GM12878 (cell line): ENCODE data around the gene TUT1. TPM values are rescaled to one million over a fixed set of nuclear protein-coding genes. Genes with fewer than 3 reads are reported as not detected.
"Not testable (repeated sequence)": the region's sequence is repeated elsewhere in the genome, so short reads cannot be mapped to it uniquely, and the experiment has no call there.

Experiments
- ATAC-seq: fragments of 200-7000 bp; cut with Tn5 transposase; 3 replicates; pipeline ENCODE4 v1.9.1; 2020; ENCODE audit warnings: mild to moderate bottlenecking, moderate library complexity
- BruUV-seq: library from RNA; stranded (reverse); fragments of 400-500 nt; replicated peaks from 2 replicates; lab custom pipeline; 2021; lab: Mats Ljungman, UMichigan
- CTCF ChIA-PET: fragments of 300-600 bp; sonication (Branson Sonifier 250); formaldehyde crosslinking; extraction: SDS; loops from one replicate; lab custom pipeline; 2021; ENCODE audit warnings: inconsistent platforms; lab: Yijun Ruan, JAX
- POLR2A ChIA-PET: fragments of 350-600 bp; formaldehyde crosslinking; extraction: SDS; loops from one replicate; lab custom pipeline; 2021; ENCODE audit warnings: inconsistent platforms; lab: Charles Lee
- RAD21 ChIA-PET: fragments of 300-600 bp; sonication (Branson Sonifier 250); formaldehyde crosslinking; loops from one replicate; lab custom pipeline; 2023; ENCODE audit warnings: antibody characterized with exemption; ENCODE audit not compliant: unreplicated experiment; lab: Charles Lee
- SMC1A ChIA-PET: fragments of 300-600 bp; sonication (Branson Sonifier 250); formaldehyde crosslinking; loops from one replicate; lab custom pipeline; 2023; ENCODE audit not compliant: unreplicated experiment, uncharacterized antibody; lab: Charles Lee
- DNase-seq: peaks from one replicate; pipeline ENCODE4 v3.0.0-alpha.2; 2011; ENCODE audit warnings: low read depth, low spot score
- FAIRE-seq: peaks from 3 replicates; lab custom pipeline; 2011; peaks lifted over from hg19 to GRCh38; lab: Jason Lieb, UNC
- H2AFZ ChIP-seq: 2 replicates; pipeline ENCODE4 v1.6.0; 2011; ENCODE audit warnings: low read depth, low read length, control low read depth; ENCODE audit not compliant: control insufficient read depth
- H3K27ac ChIP-seq: 2 replicates; pipeline ENCODE4 v1.5.1; 2011; ENCODE audit warnings: control low read depth; ENCODE audit not compliant: control insufficient read depth, insufficient read depth
- H3K27me3 ChIP-seq, 2 experiments: replicated peaks in 1 of 2; 2 replicates each; pipeline versions ENCODE4 v1.6.0 to v1.6.1; 2011; ENCODE audit warnings: low read length in 1 of 2; ENCODE audit not compliant: control insufficient read depth in 2 of 2, insufficient read depth in 2 of 2
- H3K36me3 ChIP-seq, 2 experiments: 2 replicates each; pipeline ENCODE4 v1.5.1; 2011; ENCODE audit warnings: low read length in 1 of 2; ENCODE audit not compliant: control insufficient read depth in 2 of 2, insufficient read depth in 2 of 2
- H3K4me1 ChIP-seq: 2 replicates; pipeline ENCODE4 v1.6.1; 2011; ENCODE audit warnings: mild to moderate bottlenecking, low read length, moderate library complexity, mixed read lengths; ENCODE audit not compliant: control insufficient read depth, insufficient read depth
- H3K4me2 ChIP-seq: 2 replicates; pipeline ENCODE4 v1.6.0; 2011; ENCODE audit warnings: control low read depth; ENCODE audit not compliant: control insufficient read depth, insufficient read depth
- H3K4me3 ChIP-seq: fragments of 200-600 bp; sonication (generic); 2 replicates; pipeline ENCODE4 v1.5.1; 2016
- H3K79me2 ChIP-seq: 2 replicates; pipeline ENCODE4 v1.6.0; 2011; ENCODE audit warnings: low read length; ENCODE audit not compliant: control insufficient read depth, insufficient read depth
- H3K9ac ChIP-seq: 2 replicates; pipeline ENCODE4 v1.8.0; 2011; ENCODE audit warnings: low read length, control low read depth, mixed read lengths; ENCODE audit not compliant: control insufficient read depth, insufficient read depth
- H3K9me3 ChIP-seq: replicated peaks from 3 replicates; pipeline ENCODE4 v1.5.1; 2011; ENCODE audit warnings: mild to moderate bottlenecking, low read length; ENCODE audit not compliant: control insufficient read depth, insufficient read depth
- H4K20me1 ChIP-seq: 2 replicates; pipeline ENCODE4 v1.6.0; 2011; ENCODE audit not compliant: control insufficient read depth, insufficient read depth
- ATF7 ChIP-seq: fragments of 450-650 bp; IDR thresholded peaks from 2 replicates; pipeline ENCODE4 v1.6.1; 2016; ENCODE audit warnings: low read depth, mild to moderate bottlenecking
- BCL11A ChIP-seq: IDR thresholded peaks from 2 replicates; pipeline ENCODE4 v1.6.1; 2011; ENCODE audit warnings: low read depth, low read length
- EP300 ChIP-seq, 2 experiments: fragments of 150-350 bp in 1 of 2; IDR thresholded peaks; 2 replicates each; pipeline ENCODE4 v1.6.1; 2011 to 2012; ENCODE audit warnings: low read depth in 2 of 2, low read length in 2 of 2, borderline replicate concordance in 1 of 2, improper control_type of control experiment in 1 of 2, inconsistent platforms in 1 of 2; ENCODE audit not compliant: control insufficient read depth in 1 of 2
- EZH2 ChIP-seq: IDR thresholded peaks from 2 replicates; pipeline ENCODE4 v1.6.1; 2012; ENCODE audit warnings: low read depth, mild to moderate bottlenecking, control low read depth, inconsistent platforms, low read length, borderline replicate concordance; ENCODE audit not compliant: control insufficient read depth
- NR2C1 ChIP-seq: fragments of 450-650 bp; IDR thresholded peaks from 2 replicates; pipeline ENCODE4 v1.6.1; 2017; ENCODE audit warnings: antibody characterized with exemption, mild to moderate bottlenecking, moderate library complexity
- PAX8 ChIP-seq: fragments of 450-650 bp; IDR thresholded peaks from 2 replicates; pipeline ENCODE4 v1.6.1; 2017; ENCODE audit warnings: mild to moderate bottlenecking, moderate library complexity
- SMARCA5 ChIP-seq: fragments of 450-650 bp; IDR thresholded peaks from 2 replicates; pipeline ENCODE4 v1.6.1; 2017; ENCODE audit warnings: mild to moderate bottlenecking
- SMC3 ChIP-seq: IDR thresholded peaks from 2 replicates; pipeline ENCODE4 v1.6.1; 2011; ENCODE audit warnings: low read length, improper control_type of control experiment, borderline replicate concordance
- SPI1 ChIP-seq: IDR thresholded peaks from 2 replicates; pipeline ENCODE4 v1.6.1; 2011; ENCODE audit warnings: low read depth, mild to moderate bottlenecking, low read length, moderate library complexity, borderline replicate concordance; ENCODE audit not compliant: insufficient read depth
- SREBF2 ChIP-seq: IDR thresholded peaks from 2 replicates; pipeline ENCODE4 v1.6.1; 2012; ENCODE audit warnings: mild to moderate bottlenecking, low read length
- USF1 ChIP-seq: IDR thresholded peaks from 2 replicates; pipeline ENCODE4 v1.6.1; 2011; ENCODE audit warnings: borderline replicate concordance, low read depth, mild to moderate bottlenecking, moderate library complexity, mixed read lengths, low read length; ENCODE audit not compliant: insufficient read depth; ENCODE audit errors: extremely low read length
- ZBTB33 ChIP-seq: fragments of 450-650 bp; IDR thresholded peaks from 2 replicates; pipeline ENCODE4 v1.6.1; 2017; ENCODE audit warnings: mild to moderate bottlenecking
- WGBS: methylation state at CpG from one replicate; pipeline ENCODE4 v1.1.6; 2016; ENCODE audit warnings: low lambda C conversion rate; ENCODE audit not compliant: insufficient replicate concordance, insufficient coverage; ENCODE audit errors: missing lambda C conversion rate; 5-methylcytosine and 5-hydroxymethylcytosine counted together
- in situ Hi-C: fragments of 300-500 bp; cut with MboI; formaldehyde crosslinking; loops from 9 replicates; pipeline ENCODE4 v1.14.3; 2018; ENCODE audit warnings: mixed read lengths
- intact Hi-C: fragments of 100-400 bp; cut with micrococcal nuclease; formaldehyde crosslinking; loops from one replicate; pipeline ENCODE4 v1.14.2; 2022; ENCODE audit not compliant: unreplicated experiment
- polyA plus RNA-seq, 11 experiments: library from polyadenylated mRNA; depleted of rRNA in 4 of 11; unstranded in 6 of 11; stranded (reverse) in 5 of 11; fragments of >200 nt; fragmentation: Nextera tagmentation in 4 of 11; fragmentation: Illumina TruSeq in 1 of 11; extraction: Ambion mirVana in 4 of 11; extraction: Trizol in 1 of 11; gene quantifications; 1 replicate in 1 of 11; 2 replicates in 10 of 11; pipeline versions ENCODE4 v1.2.1 to v1.2.3, GENCODE V29; 2011 to 2016; ENCODE audit warnings: inconsistent platforms in 2 of 11, missing spikeins in 2 of 11, low read depth in 1 of 11
- total RNA-seq, 4 experiments: library from RNA; depleted of rRNA in 3 of 4; stranded (reverse); fragments of >200 nt in 3 of 4; fragmentation: Illumina TruSeq in 1 of 4; extraction: Trizol in 1 of 4; gene quantifications; 2 replicates each; pipeline versions ENCODE4 v1.2.1 to v1.2.3, GENCODE V29; 2013 to 2021

The TUT1 gene
- total and polyA plus RNA-seq, 10 of the 15 experiments (the other 5 are each of a cell fraction or from before 2014, with no cell fraction given), result 1.1 to 29.9 (median 16.2) TPM

- CTCF ChIA-PET, result interaction anchor here (3.1 to 4.4 kb wide), 2 partner anchors 13 to 28 kb away, joined by 18 to 56 read pairs; no protein-coding TSS in a partner anchor
- POLR2A ChIA-PET, result interaction anchor here (1.0 to 4.7 kb wide), 2 partner anchors 12 to 18 kb away, joined by 3 to 29 read pairs; no protein-coding TSS in a partner anchor
- peaks cover 75% of the 10 kb centered on the region for H3K79me2 ChIP-seq
- 0 out of 2 replicates have a peak overlapping the region, but pooled peaks have one; percentile 99 for H3K4me3 ChIP-seq
- H3K36me3 ChIP-seq, result peaks cover 13 to 39% of the 10 kb centered on the region in 2 experiments
- ATAC-seq, H3K27ac ChIP-seq, H2AFZ ChIP-seq, DNase-seq, BruUV-seq, H3K9me3 ChIP-seq, H3K27me3 ChIP-seq, intact Hi-C loops, in situ Hi-C loops, H4K20me1 ChIP-seq: not testable (repeated sequence)
- SMC1A ChIA-PET, result interaction anchor here (1.1 to 2.9 kb wide), 4 partner anchors 11 to 94 kb away, joined by 3 to 15 read pairs (median 7); partner anchors contain the start of genes C11orf98 and CSKMT
- RAD21 ChIA-PET, result interaction anchor here (0.5 to 3.3 kb wide), 6 partner anchors 9 to 146 kb away, joined by 3 to 14 read pairs (median 6); partner anchors contain the start of gene TUT1
- H3K4me1 ChIP-seq, result peaks cover 27% of the 10 kb centered on the region
- TF ChIP-seq ATF7 (peak; percentile 12; the same call in 1 of the 2 replicates), SPI1 (peak; percentile 55; the same call in 1 of the 2 replicates)
- peak overlapping the region; percentile 4; the same call in 1 of the 2 replicates for H3K9ac ChIP-seq
- peak overlapping the region; percentile 80 for H3K4me2 ChIP-seq
- 72% methylated on average over 5 of the region's 5 CpGs for WGBS
- FAIRE-seq, result peak; percentile 92
Observed at GRCh38 chr11:62570903-62571302, 20.4 kb downstream of the TUT1 start.

GRCh38 chr11:62569611-62570010, 21.7 kb downstream of the TUT1 start:
- intact Hi-C loops (no loop called here), in situ Hi-C loops (no loop called here)
- no peak for FAIRE-seq
- ChIA-PET SMC1A (interaction anchor here (0.8 to 2.9 kb wide), 7 partner anchors 10 to 175 kb away, joined by 3 to 15 read pairs (median 5); partner anchors contain the start of genes C11orf98 and CSKMT), CTCF (interaction anchor here (0.6 to 4.4 kb wide), 9 partner anchors 11 to 205 kb away, joined by 3 to 56 read pairs (median 3); partner anchors contain the start of gene AHNAK), RAD21 (interaction anchor here (1.0 to 3.3 kb wide), 4 partner anchors 8 to 145 kb away, joined by 3 to 14 read pairs (median 9); no protein-coding TSS in a partner anchor), POLR2A (interaction anchor here (0.6 to 4.7 kb wide), 4 partner anchors 11 to 98 kb away, joined by 3 to 29 read pairs (median 4); partner anchors contain the start of genes C11orf98, CSKMT and TUT1)
- no peak overlapping the region for H2AFZ ChIP-seq
- peaks cover 77% of the 10 kb centered on the region for H3K79me2 ChIP-seq
- WGBS, result 53% methylated on average over 1 of the region's 1 CpG
- ATAC-seq, result no peak
- H3K9ac ChIP-seq, result no peak overlapping the region
- H3K36me3 ChIP-seq, result peaks cover 7 to 47% of the 10 kb centered on the region in 2 experiments
- peaks cover 24% of the 10 kb centered on the region for H3K4me1 ChIP-seq
- no peaks in the 10 kb centered on the region for H3K27me3 ChIP-seq
- H4K20me1 ChIP-seq, result peaks cover 4% of the 10 kb centered on the region; the same call in 1 of the 2 replicates
- no peaks in the 10 kb centered on the region for H3K9me3 ChIP-seq
- H3K27ac ChIP-seq, result no peak overlapping the region
- no TSS peak for BruUV-seq
- H3K4me2 ChIP-seq, result 0 out of 2 replicates have a peak overlapping the region, but pooled peaks have one; percentile 23
- DNase-seq, result no peak
- H3K4me3 ChIP-seq, result no peak overlapping the region
- no peak for TF ChIP-seq NR2C1
- no peak for TF ChIP-seq SREBF2
- no peak for TF ChIP-seq EP300 (IDR thresholded peaks at IDR 0.05; ENCODE audit: borderline replicate concordance in 1 of 2, control insufficient read depth in 1 of 2, low read depth in 2 of 2, low read length in 2 of 2)
- TF ChIP-seq SPI1, result no peak
- no peak for TF ChIP-seq ZBTB33
- TF ChIP-seq SMARCA5, result no peak
- TF ChIP-seq USF1, result no peak
- no peak for TF ChIP-seq PAX8
- no peak for TF ChIP-seq BCL11A
- TF ChIP-seq EZH2, result no peak
- TF ChIP-seq SMC3, result no peak
